Liver (tissue), 9 donors: Measurements from ENCODE around the gene SLC66A1. TPM values are rescaled to one million over a fixed set of nuclear protein-coding genes. Genes with fewer than 3 reads are reported as not detected.

Experiments used
- DNase-seq: peaks from one replicate; pipeline ENCODE4 v3.0.0-alpha.2; 2017; ENCODE audit warnings: low spot score
- H3K27ac ChIP-seq, 2 donors: one replicate each; pipeline ENCODE4 v1.7.0; 2013; ENCODE audit warnings: inconsistent platforms in 2 of 2, low read length in 2 of 2, control low read depth in 1 of 2, low read depth in 1 of 2, mild to moderate bottlenecking in 1 of 2
- H3K27me3 ChIP-seq, 4 donors: one replicate each; pipeline versions ENCODE4 v1.6.1 to v1.7.0; 2013; ENCODE audit warnings: low read length in 3 of 4, inconsistent platforms in 1 of 4, mild to moderate bottlenecking in 1 of 4, moderate library complexity in 1 of 4; ENCODE audit not compliant: control insufficient read depth in 4 of 4, insufficient read depth in 4 of 4
- H3K36me3 ChIP-seq, 4 donors: one replicate each; pipeline versions ENCODE4 v1.6.1 to v1.7.0; 2013; ENCODE audit warnings: low read length in 3 of 4, mild to moderate bottlenecking in 3 of 4, low read depth in 1 of 4, moderate library complexity in 1 of 4; ENCODE audit not compliant: control insufficient read depth in 4 of 4, insufficient read depth in 3 of 4
- H3K4me1 ChIP-seq, 4 donors: one replicate each; pipeline versions ENCODE4 v1.6.1 to v1.7.0; 2013; ENCODE audit warnings: low read length in 3 of 4, mild to moderate bottlenecking in 3 of 4, moderate library complexity in 1 of 4; ENCODE audit not compliant: control insufficient read depth in 4 of 4, insufficient read depth in 4 of 4
- H3K4me3 ChIP-seq, 3 donors: one replicate each; pipeline versions ENCODE4 v1.6.1 to v1.7.0; 2013; ENCODE audit warnings: low read length in 3 of 3, control low read depth in 1 of 3, low read depth in 1 of 3, mild to moderate bottlenecking in 1 of 3
- H3K9ac ChIP-seq, 2 donors: one replicate each; pipeline ENCODE4 v1.7.0; 2013; ENCODE audit warnings: low read length in 2 of 2, mild to moderate bottlenecking in 2 of 2, moderate library complexity in 2 of 2, control low read depth in 1 of 2, low read depth in 1 of 2
- H3K9me3 ChIP-seq, 4 donors: one replicate each; pipeline versions ENCODE4 v1.6.1 to v1.7.0; 2013; ENCODE audit warnings: low read length in 3 of 4; ENCODE audit not compliant: control insufficient read depth in 4 of 4
- ATF3 ChIP-seq: IDR thresholded peaks from 2 replicates; pipeline ENCODE4 v1.6.1; 2016; ENCODE audit warnings: antibody characterized with exemption
- CTCF ChIP-seq: fragments of 150-350 bp; IDR thresholded peaks from 2 replicates; pipeline ENCODE4 v1.5.1; 2017; ENCODE audit warnings: improper control_type of control experiment, low read depth, low read length; ENCODE audit not compliant: missing input control
- EGR1 ChIP-seq, 2 donors: IDR thresholded peaks; 2 replicates each; pipeline ENCODE4 v1.6.1; 2016 to 2018; ENCODE audit warnings: antibody characterized with exemption in 2 of 2, low read depth in 2 of 2
- FOXA1 ChIP-seq: IDR thresholded peaks from 2 replicates; pipeline ENCODE4 v1.6.1; 2016; ENCODE audit warnings: antibody characterized with exemption
- FOXA2 ChIP-seq: IDR thresholded peaks from 2 replicates; pipeline ENCODE4 v1.6.1; 2016; ENCODE audit warnings: antibody characterized with exemption
- GABPA ChIP-seq, 2 donors: IDR thresholded peaks in 1 of 2; conservative IDR thresholded peaks in 1 of 2; 2 replicates each; pipeline ENCODE4 v1.6.1; 2016; ENCODE audit warnings: antibody characterized with exemption in 2 of 2, mild to moderate bottlenecking in 1 of 2, moderate library complexity in 1 of 2
- HNF4A ChIP-seq, 2 donors: conservative IDR thresholded peaks; 2 replicates each; pipeline ENCODE4 v1.6.1; 2016; ENCODE audit warnings: antibody characterized with exemption in 2 of 2, mild to moderate bottlenecking in 2 of 2
- HNF4G ChIP-seq: IDR thresholded peaks from 2 replicates; pipeline ENCODE4 v1.6.1; 2016; ENCODE audit warnings: antibody characterized with exemption
- JUND ChIP-seq, 2 donors: IDR thresholded peaks; 2 replicates each; pipeline ENCODE4 v1.6.1; 2016; ENCODE audit warnings: antibody characterized with exemption in 2 of 2
- MAX ChIP-seq: IDR thresholded peaks from 2 replicates; pipeline ENCODE4 v1.6.1; 2016; ENCODE audit warnings: antibody characterized with exemption
- NR2F2 ChIP-seq: IDR thresholded peaks from 2 replicates; pipeline ENCODE4 v1.6.1; 2016; ENCODE audit warnings: antibody characterized with exemption
- RAD21 ChIP-seq, 2 donors: IDR thresholded peaks; 2 replicates each; pipeline ENCODE4 v1.6.1; 2016; ENCODE audit warnings: antibody characterized with exemption in 2 of 2, mild to moderate bottlenecking in 2 of 2
- REST ChIP-seq: IDR thresholded peaks from 2 replicates; pipeline ENCODE4 v1.6.1; 2016; ENCODE audit warnings: antibody characterized with exemption, mild to moderate bottlenecking
- RXRA ChIP-seq, 2 donors: IDR thresholded peaks; 2 replicates each; pipeline ENCODE4 v1.6.1; 2017 to 2018; ENCODE audit warnings: antibody characterized with exemption in 2 of 2, mild to moderate bottlenecking in 1 of 2
- SP1 ChIP-seq: IDR thresholded peaks from 2 replicates; pipeline ENCODE4 v1.6.1; 2018; ENCODE audit warnings: antibody characterized with exemption, mild to moderate bottlenecking
- TAF1 ChIP-seq: conservative IDR thresholded peaks from 2 replicates; pipeline ENCODE4 v1.6.1; 2016; ENCODE audit warnings: antibody characterized with exemption, mild to moderate bottlenecking
- YY1 ChIP-seq: IDR thresholded peaks from 2 replicates; pipeline ENCODE4 v1.6.1; 2016; ENCODE audit warnings: antibody characterized with exemption, mild to moderate bottlenecking
- ZBTB33 ChIP-seq: IDR thresholded peaks from 2 replicates; pipeline ENCODE4 v1.6.1; 2016; ENCODE audit warnings: antibody characterized with exemption
- WGBS: extraction: QIAGEN DNeasy Blood & Tissue Kit; methylation state at CpG from one replicate; pipeline ENCODE4 v1.1.7; 2013; 5-methylcytosine and 5-hydroxymethylcytosine counted together
- polyA plus RNA-seq, 2 donors: library from polyadenylated mRNA; stranded (reverse) in 1 of 2; unstranded in 1 of 2; fragments of 200-250 nt in 1 of 2; fragments of >200 nt in 1 of 2; fragmentation: Nextera tagmentation in 1 of 2; extraction: Ambion mirVana in 1 of 2; gene quantifications; one replicate each; pipeline versions ENCODE4 v1.2.1 to v1.2.3, GENCODE V29; 2013 to 2015
- total RNA-seq, 2 donors: library from RNA; depleted of rRNA; stranded (reverse); fragments of >200 nt; gene quantifications; one replicate each; pipeline ENCODE4 v1.2.3, GENCODE V29; 2014
- donor health status: healthy.
- donor health status: healthy.
- donor health status: healthy.
- donor health status: healthy.
- donor health status: healthy.

Gene SLC66A1
- total and polyA plus RNA-seq, 4 donors: 6.8 to 16.0 (median 14.0) TPM

- H3K4me3 ChIP-seq: no peak overlapping the region
- no peak overlapping the region for H3K27ac ChIP-seq
- H3K27me3 ChIP-seq: no peaks in the 10 kb centered on the region
- no peak overlapping the region for H3K9ac ChIP-seq
- 95% methylated on average over 8 of the region's 8 CpGs for WGBS
- TF ChIP-seq REST (no peak), FOXA1 (no peak), HNF4A (conservative IDR thresholded peaks at IDR 0.05) (no peak), SP1 (no peak), ZBTB33 (no peak), EGR1 (IDR thresholded peaks at IDR 0.05; ENCODE audit: low read depth in 2 of 2) (no peak), NR2F2 (no peak), HNF4G (no peak), JUND (IDR thresholded peaks at IDR 0.05) (no peak), ATF3 (no peak), RAD21 (IDR thresholded peaks at IDR 0.05) (no peak), YY1 (no peak), CTCF (no peak), TAF1 (no peak), FOXA2 (no peak), MAX (no peak), GABPA (IDR thresholded peaks at IDR 0.05 in 1 of 2, conservative IDR thresholded peaks at IDR 0.05 in 1 of 2) (no peak), RXRA (IDR thresholded peaks at IDR 0.05) (no peak)
- H3K9me3 ChIP-seq: no peaks in the 10 kb centered on the region
- peaks cover 0 to 2% (median under 1%) of the 10 kb centered on the region in 4 donors for H3K4me1 ChIP-seq
- H3K36me3 ChIP-seq: peaks cover 0 to 33% (median 20%) of the 10 kb centered on the region in 4 donors
- no peak for DNase-seq
Observed at GRCh38 chr1:19358710-19359109, 46.6 kb downstream of the SLC66A1 start.
